ENCODE measurements around the gene ZSWIM5.
"Not testable (repeated sequence)": the region's sequence is repeated elsewhere in the genome, so short reads cannot be mapped to it uniquely, and the experiment has no call there.

ZSWIM5 gene

DNA sequence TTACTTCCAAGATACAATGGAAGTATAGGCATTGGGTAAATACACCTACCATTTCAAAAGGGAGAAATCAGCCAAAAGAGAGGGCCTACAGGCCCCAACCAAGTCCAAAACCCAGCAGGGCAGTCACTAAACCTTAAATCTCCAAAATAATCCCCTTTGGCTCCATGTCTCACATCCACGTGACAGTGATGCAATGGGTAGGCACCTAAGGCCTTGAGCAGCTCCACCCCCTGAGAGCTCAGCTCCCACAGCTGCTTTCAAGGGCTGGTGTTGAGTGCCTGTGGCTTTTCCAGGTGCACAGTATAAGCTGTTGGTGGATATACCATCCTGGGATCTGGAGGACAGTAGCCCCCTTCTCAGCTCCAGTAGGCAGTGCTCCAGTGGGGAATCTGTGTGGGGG is 121.8 kb downstream of the ZSWIM5 start:
- no peak for DNase-seq

DNA sequence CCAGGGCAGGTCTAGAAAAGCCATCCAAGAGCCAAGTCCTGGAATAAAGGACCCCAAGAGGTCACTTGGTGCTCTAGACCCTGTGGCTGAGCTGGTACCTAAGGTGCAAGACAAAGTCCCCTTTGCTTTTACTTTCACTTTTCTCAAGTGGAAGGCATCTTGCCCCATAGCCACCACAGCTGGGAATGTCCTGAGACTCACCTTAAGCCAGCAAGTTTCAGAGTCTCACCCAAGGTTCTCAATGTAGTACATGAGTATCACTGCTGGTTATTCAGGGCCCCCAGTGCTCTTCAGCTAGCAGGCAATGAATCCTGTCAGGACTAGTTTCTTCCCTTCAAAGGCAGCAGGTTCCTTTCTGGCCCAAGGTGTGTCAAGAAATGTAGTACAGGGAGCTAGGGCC is 126.9 kb downstream of the ZSWIM5 start:
- no peak for DNase-seq

DNA sequence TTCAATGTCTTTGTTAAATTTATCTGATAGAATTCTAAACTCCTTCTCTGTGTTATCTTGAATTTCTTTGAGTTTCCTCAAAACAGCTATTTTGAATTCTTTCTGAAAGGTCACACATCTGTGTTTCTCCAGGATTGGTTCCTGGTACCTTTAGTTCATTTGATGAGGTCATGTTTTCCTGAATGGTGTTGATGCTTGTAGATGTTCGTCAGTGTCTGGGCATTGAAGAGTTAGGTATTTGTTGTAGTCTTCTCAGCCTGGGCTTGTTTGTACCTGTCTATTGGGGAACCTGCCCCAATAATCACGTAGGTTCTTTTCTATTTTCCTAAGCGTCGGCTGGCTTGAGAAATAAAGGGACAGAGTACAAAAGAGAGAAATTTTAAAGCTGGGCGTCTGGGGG is 129.4 kb downstream of the ZSWIM5 start:
- not testable (repeated sequence) for DNase-seq

DNA sequence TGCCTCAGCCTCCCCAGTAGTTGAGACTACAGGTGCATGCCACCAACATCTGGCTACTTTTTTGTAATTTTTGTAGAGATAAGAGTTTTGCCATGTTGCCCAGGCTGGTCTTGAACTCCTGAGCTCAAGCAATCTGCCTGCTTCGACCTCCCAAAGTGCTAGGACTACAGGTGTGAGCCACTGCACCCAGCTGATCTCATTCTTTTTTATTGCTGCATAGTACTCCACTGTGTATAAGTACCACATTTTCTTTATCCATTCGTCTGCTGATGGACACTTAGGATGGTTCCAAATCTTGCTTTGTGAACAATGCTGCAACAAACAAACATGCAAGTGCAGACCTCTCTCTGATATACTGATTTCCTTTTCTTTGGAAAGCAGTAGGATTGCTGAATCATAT is 134.8 kb downstream of the ZSWIM5 start:
- no peak for DNase-seq

DNA sequence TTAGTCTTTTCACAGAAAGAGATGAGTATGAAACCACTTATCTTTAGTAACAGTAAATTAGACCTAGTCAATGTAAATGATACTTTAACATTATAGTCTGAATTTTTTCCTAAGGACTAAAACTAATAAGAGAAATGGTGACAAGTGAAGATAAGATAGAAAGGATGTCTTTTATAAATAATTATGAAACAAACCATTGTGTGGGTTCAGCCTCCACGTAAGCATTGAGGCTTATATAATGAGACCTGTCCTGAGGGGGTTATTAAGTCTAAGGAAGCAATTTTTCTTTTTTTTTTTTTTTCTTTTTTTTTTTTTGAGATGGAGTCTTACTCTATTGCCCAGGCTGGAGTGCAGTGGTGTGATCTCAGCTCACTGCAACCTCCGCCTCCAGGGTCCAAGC is 138.6 kb downstream of the ZSWIM5 start:
- no peak for DNase-seq

DNA sequence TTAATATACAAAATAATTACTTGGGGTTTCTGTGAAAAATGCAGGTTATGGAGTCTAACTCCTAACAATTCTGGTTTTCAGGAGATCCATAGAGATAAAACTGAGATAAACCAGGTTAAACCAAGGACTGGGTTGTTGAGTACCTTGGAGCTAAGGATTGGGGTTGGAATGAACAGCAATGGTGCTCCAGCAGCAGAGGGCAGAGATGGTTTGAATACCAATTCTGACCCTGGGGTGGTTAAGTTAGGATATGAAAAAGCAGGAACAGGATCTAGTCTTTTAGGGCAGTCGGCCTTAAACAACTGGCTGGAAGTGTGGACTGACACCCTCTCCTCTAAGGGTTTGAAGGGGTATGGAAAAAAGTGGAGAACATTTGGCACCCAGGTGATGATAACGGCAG is 141.3 kb downstream of the ZSWIM5 start:
- DNase-seq = no peak

DNA sequence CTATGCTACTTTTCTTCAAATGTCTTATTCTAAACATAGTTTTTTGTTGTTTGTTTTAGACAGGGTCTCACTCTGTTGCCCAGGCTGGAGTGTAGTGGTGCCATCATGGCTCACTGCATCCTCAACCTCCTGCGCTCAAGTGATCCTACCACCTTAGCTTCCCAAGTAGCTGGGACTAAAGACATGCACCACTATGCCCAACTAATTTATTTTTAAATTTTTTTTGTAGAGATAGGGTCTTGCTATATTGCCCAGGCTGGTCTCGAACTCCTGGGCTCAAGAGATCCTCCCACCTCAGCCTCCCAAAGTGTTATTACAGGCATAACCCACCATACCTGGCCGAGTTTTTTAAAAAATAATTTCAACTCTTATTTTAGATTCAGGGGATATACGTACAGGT is 143.9 kb downstream of the ZSWIM5 start:
- DNase-seq = not testable (repeated sequence)

DNA sequence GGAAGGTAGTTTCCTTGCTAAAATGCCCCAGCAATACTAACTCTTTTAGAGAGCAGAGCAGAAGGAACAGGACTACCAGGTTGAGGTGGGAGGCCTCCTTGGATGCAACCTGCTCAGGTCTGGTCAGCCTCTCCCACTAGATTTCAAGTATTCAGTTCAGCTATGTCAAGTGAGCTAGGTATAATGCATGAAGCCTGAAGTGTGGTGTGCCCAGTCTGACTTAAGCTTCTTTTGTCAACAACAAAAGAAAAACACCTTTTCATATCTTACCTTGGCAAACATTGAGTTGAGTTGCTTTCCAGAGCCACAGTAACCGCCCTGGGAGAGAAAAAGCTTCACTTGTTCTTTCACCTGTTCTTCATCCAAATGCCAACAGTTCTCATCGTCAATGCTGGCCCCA is 146.6 kb downstream of the ZSWIM5 start:
- no peak for DNase-seq

DNA sequence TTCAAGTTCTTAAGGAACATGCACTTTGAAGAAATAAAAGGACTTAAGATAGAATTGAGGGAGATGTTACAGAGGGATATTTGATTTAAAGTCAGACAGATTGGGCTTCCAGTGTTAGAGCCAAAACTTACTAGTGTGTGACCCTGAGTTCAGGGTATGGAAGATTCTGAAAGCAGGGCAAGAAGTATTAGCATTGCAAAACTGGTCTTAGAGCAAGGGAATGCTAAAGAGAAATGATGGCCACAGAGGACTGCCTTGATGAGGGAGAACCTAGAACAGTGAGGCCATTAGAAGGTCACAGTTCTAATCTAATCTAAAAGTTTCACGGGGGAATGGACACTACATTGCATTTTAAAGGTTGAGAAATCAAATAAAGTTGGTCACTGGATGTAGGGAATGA is 148.9 kb downstream of the ZSWIM5 start:
- DNase-seq = no peak

DNA sequence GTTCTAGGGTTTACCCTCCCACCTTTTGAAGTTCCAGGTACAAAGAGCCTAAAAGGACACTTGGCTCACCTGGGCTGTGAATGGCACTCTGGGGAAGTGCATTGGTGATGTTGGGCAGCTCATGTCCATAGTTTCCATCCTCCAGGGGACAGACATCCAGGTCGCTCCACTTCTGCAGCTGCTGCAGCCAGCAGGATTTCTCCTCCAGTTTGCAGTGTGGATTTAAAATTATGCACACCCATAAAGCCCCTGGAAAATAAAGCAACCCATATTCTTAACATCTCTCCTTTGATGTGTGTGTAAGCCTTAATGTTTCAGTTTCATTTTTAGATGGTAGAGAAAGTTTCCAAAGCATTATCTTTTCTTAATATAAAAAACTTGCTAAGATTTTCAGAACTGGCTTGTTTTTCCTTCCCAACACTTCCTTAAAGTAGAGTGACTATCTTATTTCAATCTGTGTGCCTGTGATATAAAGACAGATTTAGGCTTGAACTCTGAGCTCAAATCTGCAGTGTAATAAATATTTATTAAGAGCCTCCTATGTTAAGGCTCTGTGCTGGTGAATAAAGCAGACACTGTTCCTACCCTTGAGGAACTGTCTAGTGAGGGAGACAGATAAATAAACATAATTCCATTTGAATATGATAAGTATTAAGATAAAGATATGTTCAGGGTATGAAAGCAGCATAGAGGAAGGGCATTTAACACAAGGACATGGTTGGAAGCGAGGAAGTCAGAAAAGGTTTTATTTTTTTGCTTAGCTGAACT is 155.2 kb downstream of the ZSWIM5 start:
- DNase-seq = no peak

DNA sequence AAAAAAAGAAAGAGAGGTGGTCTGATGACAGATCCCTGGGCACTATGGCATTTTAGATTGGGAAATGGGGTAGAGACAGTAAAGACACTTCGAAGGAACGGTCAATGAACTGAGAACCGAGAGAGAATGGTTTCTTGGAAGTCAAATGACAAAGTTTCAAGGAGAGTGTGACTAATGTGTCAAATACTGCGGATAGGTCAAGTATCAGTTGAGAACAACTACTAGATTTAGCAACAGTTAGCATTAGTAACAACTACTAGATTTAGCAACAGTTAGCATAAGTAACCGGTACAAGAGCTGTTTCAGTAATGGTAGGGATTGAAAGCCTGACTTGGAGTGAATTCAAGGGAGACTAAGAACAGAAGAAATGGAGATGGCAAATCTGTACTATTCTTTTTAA is 159.4 kb downstream of the ZSWIM5 start:
- peak; percentile 24 to 31 for DNase-seq

DNA sequence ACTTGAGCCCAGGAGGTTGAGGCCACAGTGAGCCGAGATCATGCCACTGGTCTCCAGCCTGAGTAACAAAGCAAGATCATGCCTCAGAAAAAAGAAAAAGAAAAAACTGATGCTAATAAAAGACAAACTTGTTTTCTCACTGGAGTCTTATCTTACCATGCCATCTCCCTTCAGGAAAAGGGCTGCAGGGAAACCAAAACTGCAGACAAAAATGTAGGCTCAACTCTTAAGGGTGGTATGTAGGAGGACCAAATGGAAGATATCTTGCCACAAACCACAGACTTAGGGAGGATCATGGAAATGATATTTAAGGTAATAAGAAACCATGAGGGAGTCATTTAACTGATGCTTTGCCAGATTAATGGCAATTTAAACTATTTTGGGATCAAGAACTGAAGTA is 161.5 kb downstream of the ZSWIM5 start:
- DNase-seq = no peak

DNA sequence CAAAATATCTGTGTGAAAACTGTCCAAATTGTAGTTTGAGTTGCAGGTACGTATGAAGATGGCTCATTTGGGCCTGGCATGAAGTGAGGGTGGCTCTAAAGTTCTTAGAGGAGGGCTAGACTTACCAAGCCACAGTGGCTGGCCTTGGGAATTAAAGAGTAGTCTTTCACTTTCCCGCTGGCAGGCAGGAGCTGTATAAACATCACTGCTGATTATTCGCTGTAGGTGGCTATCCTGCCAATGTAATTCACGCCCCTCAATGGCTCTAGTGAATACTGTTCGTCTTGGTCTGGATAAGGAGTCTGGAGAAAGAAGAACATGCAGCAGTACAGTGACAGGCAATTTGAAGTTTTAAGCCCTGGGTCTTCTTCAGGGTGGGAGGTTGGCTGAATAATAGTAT is 163.3 kb downstream of the ZSWIM5 start:
- DNase-seq = no peak

DNA sequence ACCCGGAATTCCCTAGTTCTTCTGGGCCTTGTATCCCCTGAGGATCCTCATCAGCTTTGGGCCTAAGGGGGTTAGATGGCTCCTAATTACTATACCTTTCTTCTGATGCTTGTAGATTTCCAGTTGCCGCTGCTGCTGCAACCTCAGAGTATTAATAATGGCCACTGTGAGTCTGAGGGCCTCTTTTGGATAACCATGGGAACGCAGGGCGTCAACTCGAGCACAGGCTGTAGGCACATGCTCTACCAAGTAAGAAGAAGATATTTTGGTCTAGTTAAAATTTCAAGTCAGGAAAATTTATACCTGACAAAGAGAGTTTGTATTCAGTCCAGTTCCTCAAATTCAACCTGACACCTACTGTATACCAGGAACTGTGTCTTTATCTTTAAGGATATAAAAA is 166.1 kb downstream of the ZSWIM5 start:
- DNase-seq = no peak

DNA sequence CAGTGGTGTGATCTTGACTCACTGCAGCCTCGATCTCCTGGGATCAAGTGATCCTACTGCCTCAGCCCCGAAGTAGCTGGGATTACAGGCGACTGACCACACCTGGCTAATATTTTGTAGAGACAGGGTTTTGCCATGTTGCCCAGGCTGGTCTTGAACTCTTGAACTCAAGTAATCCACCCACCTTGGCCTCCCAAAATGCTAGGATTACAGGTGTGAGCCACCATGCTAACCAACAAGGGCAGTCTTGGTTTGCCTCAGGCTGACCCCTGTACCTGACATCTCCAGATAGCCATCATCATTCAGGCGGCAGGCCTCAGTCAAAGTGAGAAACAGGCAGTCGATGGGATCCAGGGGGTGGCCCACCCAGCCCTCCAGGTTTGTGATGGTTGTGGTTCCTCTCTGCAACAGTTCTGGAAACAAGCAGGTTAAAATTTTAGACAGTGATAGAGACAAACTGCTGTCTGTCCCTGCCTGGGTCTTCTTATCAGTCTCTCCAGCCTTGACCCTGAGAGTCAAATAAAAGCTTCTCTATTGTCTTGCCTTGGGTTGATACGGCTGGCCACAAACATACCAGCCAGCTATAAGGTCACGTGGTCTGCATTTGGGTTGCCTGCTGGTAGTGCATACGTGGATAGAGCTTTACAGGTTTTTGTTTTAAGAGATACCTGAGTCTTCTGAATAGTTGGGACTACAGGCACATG is 167.6 kb downstream of the ZSWIM5 start:
- DNase-seq = no peak

DNA sequence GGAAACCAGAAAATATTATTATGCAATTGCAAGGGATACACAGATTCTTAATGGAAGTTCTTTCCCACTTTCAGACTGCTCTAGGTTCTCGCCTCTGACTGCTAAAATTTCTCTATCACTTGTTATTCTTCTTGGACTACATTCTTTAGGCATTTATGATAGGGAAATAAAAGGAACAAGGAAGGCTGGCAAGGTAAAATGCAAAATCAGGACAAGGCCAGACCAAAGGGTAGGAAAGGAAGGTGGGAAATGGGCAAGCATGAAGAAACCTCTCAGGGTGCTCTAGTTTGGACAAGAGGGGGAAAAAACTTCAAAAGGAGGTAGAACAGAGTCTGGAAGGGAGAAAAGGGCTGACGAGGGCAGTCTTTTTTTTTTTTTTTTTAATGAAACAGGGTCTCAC is 168.2 kb downstream of the ZSWIM5 start:
- DNase-seq = no peak

DNA sequence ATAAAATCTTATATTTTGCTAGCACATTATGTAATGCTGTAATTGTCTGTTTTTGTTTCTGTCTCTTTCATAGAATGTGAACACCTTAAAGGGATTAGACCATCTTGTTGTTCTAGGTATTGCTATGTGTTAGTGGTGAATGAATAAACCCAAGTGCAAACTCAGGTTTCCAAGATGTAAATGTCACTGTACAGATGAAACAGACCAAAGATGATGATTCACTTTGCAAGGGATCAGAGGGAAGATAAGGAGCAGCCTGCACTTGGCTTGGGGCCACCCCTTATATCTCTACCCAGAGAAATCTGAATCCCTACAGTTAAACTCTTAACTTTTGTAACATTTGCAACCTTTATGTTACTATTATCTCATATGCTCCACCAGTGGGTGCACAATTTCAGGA is 168.9 kb downstream of the ZSWIM5 start:
- no peak for DNase-seq

DNA sequence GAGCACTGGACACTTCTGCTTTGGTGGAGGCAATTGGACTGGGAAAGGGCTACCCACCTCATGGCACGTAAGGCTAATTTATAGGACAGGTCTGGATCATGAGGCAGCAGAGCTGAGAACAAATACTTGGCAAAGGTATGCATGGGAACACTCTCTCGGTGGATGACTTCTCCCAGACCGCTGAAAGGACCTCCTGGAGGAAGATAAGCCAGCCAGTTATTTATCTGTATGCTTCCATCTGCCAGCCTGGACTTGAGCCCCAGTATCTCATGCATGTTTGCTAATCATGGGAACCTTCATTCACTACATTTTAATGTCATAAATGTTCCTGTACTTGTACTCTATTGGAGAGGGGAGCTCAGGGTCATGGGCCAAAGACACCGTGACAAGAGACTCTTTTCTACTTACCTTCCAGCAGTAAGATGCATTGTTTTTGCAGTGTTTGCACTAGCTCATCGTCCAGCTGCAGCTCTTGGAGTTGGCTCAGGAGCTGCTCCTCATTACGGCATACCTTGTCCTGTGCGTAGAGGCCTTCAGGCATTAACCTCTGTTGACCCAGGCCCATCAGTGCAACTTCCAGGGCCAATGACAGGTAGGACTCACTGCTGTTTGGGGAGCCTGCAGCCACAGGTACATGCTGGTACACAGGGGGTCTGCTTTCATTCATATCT is 170.6 kb downstream of the ZSWIM5 start:
- no peak for DNase-seq

DNA sequence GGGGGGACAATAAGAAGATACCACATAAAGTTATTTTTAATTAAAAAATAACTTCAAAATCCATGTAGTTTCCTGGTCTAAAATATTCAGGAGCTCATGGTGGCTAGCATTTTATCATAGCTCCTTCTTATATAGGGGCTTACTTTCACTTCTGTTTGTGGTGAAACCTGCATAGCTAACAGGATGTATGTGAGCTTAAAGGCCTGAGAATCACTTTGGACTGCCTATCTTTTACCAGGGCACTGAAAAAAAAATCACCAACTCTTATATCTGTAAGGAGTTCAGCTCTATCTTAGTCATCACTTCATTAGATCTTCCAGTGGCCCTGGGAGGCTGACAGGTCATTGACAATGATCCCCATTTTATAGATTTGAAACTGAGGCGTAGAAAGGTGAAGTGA is 173.0 kb downstream of the ZSWIM5 start:
- no peak for DNase-seq

DNA sequence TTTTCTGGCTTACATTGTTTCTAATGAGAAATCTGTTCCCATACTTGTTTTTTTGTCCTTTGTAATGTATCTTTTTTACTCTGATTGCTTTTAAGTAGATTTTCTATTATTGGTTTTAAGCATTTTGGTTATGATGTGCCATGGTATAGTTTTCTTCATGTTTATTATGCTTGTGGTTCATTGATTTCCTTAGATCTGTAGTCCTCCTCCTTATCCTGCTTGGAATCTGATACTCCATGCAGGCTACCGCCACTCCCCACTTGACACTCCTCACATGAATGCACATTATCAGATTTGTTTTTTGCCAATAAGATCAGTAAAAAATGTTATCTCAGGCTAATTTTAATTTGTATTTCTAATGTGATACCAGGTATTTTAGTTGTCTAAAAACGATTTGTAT is 173.6 kb downstream of the ZSWIM5 start:
- DNase-seq = no peak

DNA sequence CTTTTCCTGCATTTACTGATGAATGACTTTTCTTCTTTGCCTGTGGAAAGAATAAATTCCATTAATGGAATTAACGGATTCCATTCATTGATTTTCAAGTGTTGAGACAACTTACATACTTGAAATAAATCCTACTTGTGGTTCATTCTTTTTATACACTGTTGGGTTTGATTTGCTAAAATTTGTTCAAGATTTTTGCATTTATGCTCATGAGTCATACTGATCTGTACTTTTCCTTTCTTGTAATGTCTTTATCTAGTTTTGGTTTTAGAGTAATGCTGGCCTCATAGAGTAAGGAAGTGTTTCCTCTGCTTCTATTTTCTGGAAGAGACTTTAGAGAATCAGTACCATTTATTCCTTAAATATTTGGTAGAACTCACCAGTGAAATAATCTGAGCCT is 180.0 kb downstream of the ZSWIM5 start:
- no peak for DNase-seq

DNA sequence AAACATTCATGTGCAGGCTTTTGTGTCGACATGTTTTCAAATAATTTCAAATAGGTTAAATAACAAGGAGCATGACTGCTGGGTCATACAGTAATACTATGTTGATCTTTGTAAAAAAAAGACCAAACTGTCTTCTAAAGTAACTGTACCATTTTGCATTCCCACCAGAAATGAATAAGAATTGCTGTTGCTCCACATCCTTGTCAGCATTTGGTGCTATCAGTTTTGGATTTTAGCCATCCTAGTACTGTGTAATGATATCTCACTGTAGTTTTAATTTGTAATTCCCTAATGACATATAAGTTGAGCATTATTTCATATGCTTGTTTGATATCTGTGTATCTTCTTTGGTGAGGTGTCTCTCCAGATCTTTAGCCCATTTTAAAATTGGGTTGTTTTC is 182.7 kb downstream of the ZSWIM5 start:
- no peak for DNase-seq

DNA sequence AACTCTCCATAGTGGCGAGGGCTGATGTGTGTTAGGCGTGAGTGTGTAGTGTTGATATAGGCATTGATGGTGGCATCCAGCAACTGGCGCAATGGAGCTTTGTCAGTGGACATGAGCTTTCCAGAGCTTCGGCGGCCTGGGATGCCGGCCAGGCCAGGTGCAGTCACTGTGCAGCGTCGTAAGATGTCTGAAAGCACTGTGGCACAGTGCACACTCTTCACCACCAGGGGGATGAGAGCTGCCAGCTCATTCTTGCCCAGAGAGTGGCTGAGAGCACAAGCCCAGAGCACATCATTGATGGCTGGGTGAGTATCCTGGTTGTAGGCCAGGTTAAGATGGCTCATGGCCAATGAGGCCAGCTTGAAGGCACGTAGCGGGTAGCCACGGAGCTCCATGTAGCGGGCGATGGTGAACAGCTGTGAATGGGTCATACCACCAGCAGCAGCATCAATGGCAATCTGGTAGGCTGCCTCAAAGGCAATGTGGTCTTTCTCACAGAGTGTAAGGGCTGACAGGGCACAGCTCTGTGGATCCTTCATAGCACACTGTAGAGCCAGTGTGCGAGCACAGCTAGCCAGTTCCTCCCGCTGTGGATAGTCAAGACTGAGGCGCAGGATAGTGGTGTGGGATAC is 187.7 kb downstream of the ZSWIM5 start:
- DNase-seq = peak; percentile 40 to 58

DNA sequence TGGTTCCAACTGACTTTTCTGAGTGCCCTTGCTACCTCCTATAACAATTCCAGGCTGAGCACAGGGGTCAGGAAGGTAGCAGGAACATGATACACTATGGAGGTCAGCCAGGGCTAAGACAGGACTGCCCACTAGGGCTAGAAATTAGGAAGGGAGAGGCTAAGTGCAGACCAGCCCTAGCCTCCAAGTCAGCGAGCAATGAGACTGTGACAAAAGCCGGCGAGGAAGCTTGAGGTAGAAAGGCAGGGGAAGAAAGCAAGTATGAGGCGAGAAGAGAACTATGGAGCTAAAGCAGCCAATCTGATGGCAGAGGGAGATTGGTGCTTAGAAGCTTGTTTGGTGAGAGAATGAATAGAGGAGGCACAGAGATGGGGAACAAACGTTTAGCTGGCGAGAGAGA is 189.6 kb downstream of the ZSWIM5 start:
- DNase-seq = no peak

Data from inflammatory macrophage treated with lipopolysaccharide for 1 hour (primary cell).